Stomach (tissue), 4 donors: Measurements from ENCODE around the gene SPINT2.

Experiments
- EP300 ChIP-seq: sonication (generic); formaldehyde crosslinking; IDR thresholded peaks from one replicate; pipeline ENCODE4 v1.6.1; 2017; ENCODE audit warnings: antibody characterized with exemption
- POLR2A ChIP-seq, 4 donors: fragments of 450-650 bp; IDR thresholded peaks; one replicate each; pipeline ENCODE4 v1.6.1; 2016; ENCODE audit warnings: antibody characterized with exemption in 4 of 4, control low read depth in 2 of 4, mild to moderate bottlenecking in 1 of 4, moderate library complexity in 1 of 4
- POLR2AphosphoS5 ChIP-seq, 3 donors: sonication (generic); formaldehyde crosslinking; IDR thresholded peaks; one replicate each; pipeline ENCODE4 v1.6.1; 2016; ENCODE audit warnings: antibody characterized with exemption in 3 of 3
- TF ChIP-seq, protein P1 (sequence below), 7 experiments: fragments of 450-650 bp in 4 of 7; fragments of 200-600 bp in 3 of 7; sonication (generic) in 3 of 7; IDR thresholded peaks; one replicate each; pipeline ENCODE4 v1.5.1; 2016 to 2019; ENCODE audit warnings: antibody characterized with exemption in 7 of 7, control low read depth in 2 of 7, mild to moderate bottlenecking in 1 of 7

DNA sequence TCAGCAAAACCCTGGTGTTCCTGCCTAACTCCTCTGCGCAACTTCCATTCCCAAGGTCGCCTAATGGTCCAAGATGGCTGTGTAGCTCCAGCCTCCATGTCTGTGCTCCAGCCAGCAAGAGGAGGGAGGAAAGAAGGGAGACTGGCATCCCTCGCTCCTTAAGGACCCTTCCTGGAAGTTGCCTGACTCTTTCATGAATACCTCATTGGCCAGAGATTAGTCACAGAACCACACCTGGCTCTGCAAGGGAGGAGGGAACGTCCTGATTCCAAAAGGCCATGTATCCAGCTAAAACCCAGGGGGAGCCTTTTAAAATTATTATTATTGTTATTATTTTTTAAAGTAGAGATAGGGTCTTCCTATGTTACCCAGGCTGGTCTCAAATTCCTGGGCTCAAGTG is 60.1 kb downstream of the SPINT2 start:
- TF ChIP-seq, protein P1, sequence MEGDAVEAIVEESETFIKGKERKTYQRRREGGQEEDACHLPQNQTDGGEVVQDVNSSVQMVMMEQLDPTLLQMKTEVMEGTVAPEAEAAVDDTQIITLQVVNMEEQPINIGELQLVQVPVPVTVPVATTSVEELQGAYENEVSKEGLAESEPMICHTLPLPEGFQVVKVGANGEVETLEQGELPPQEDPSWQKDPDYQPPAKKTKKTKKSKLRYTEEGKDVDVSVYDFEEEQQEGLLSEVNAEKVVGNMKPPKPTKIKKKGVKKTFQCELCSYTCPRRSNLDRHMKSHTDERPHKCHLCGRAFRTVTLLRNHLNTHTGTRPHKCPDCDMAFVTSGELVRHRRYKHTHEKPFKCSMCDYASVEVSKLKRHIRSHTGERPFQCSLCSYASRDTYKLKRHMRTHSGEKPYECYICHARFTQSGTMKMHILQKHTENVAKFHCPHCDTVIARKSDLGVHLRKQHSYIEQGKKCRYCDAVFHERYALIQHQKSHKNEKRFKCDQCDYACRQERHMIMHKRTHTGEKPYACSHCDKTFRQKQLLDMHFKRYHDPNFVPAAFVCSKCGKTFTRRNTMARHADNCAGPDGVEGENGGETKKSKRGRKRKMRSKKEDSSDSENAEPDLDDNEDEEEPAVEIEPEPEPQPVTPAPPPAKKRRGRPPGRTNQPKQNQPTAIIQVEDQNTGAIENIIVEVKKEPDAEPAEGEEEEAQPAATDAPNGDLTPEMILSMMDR (IDR thresholded peaks at IDR 0.05) = no peak
- TF ChIP-seq POLR2A (IDR thresholded peaks at IDR 0.05) (no peak), POLR2AphosphoS5 (IDR thresholded peaks at IDR 0.05) (no peak), EP300 (no peak)
